Gastrocnemius medialis (tissue), 4 donors: Measurements from ENCODE around the gene PBX2.

Experiments used
- POLR2A ChIP-seq, 2 donors: fragments of 450-650 bp; IDR thresholded peaks; one replicate each; pipeline ENCODE4 v1.6.1; 2017; ENCODE audit warnings: antibody characterized with exemption in 2 of 2, mild to moderate bottlenecking in 2 of 2, moderate library complexity in 2 of 2
- TF ChIP-seq, protein P1 (sequence below), 5 experiments: fragments of 450-650 bp in 3 of 5; fragments of 200-600 bp in 2 of 5; sonication (generic) in 2 of 5; IDR thresholded peaks in 4 of 5; conservative IDR thresholded peaks in 1 of 5; 1 replicate in 4 of 5; 2 replicates in 1 of 5; pipeline ENCODE4 v1.5.1; 2016 to 2019; ENCODE audit warnings: antibody characterized with exemption in 5 of 5, mild to moderate bottlenecking in 3 of 5, moderate library complexity in 3 of 5

DNA sequence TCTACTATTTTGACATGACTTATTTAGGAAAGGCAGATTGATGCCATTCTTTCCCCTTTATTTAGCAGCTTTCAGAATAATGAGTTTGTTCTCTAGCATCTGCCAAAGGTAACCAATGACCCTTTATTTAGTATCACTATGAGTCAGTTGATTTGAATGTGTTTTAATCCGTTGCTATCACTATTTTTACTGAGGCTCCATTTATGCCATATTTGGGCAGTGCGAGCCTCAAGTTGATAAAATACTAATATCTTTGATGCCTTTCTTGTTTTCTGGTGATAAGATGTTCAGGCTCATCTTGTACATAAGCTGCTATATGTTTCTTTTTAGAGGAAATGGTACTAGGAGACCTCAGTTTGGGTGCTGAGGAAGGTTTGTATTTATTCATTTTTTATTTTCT is 49.5 kb upstream of the PBX2 start:
- TF ChIP-seq, protein P1, sequence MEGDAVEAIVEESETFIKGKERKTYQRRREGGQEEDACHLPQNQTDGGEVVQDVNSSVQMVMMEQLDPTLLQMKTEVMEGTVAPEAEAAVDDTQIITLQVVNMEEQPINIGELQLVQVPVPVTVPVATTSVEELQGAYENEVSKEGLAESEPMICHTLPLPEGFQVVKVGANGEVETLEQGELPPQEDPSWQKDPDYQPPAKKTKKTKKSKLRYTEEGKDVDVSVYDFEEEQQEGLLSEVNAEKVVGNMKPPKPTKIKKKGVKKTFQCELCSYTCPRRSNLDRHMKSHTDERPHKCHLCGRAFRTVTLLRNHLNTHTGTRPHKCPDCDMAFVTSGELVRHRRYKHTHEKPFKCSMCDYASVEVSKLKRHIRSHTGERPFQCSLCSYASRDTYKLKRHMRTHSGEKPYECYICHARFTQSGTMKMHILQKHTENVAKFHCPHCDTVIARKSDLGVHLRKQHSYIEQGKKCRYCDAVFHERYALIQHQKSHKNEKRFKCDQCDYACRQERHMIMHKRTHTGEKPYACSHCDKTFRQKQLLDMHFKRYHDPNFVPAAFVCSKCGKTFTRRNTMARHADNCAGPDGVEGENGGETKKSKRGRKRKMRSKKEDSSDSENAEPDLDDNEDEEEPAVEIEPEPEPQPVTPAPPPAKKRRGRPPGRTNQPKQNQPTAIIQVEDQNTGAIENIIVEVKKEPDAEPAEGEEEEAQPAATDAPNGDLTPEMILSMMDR (IDR thresholded peaks at IDR 0.05 in 4 of 5, conservative IDR thresholded peaks at IDR 0.05 in 1 of 5) = no peak
- TF ChIP-seq POLR2A (IDR thresholded peaks at IDR 0.05) = no peak
